OCI-LY3 (cell line): Measurements from ENCODE around the gene PRDM16.

ENCODE experiments used
- H2AFZ ChIP-seq: fragments of 200-600, 300-600 bp; shearing (Covaris generic); 2 replicates; pipeline ENCODE4 v1.6.0; 2014; ENCODE audit warnings: antibody characterized with exemption, low read depth, low read length
- H3K27ac ChIP-seq: fragments of 200-600, 300-600 bp; sonication (generic); 2 replicates; pipeline ENCODE4 v1.5.1; 2014; ENCODE audit warnings: mild to moderate bottlenecking, low read length, moderate library complexity, mixed read lengths
- H3K27me3 ChIP-seq: fragments of 200-600, 300-600 bp; sonication (generic); 2 replicates; pipeline ENCODE4 v1.6.1; 2014; ENCODE audit warnings: low read depth, low read length, mixed read lengths
- H3K36me3 ChIP-seq: fragments of 200-600, 300-600 bp; sonication (generic); replicated peaks from 2 replicates; pipeline ENCODE3; 2014; ENCODE audit warnings: low read depth, low read length, mixed read lengths
- H3K4me1 ChIP-seq: fragments of 300-600, 200-600 bp; sonication (generic); 2 replicates; pipeline ENCODE4 v1.6.1; 2014; ENCODE audit warnings: low read length, mixed read lengths
- H3K4me2 ChIP-seq: fragments of 200-600, 300-600 bp; sonication (generic); 2 replicates; pipeline ENCODE4 v1.6.1; 2014; ENCODE audit warnings: low read length, mixed read lengths
- H3K4me3 ChIP-seq: fragments of 300-600, 200-600 bp; sonication (generic); 2 replicates; pipeline ENCODE4 v1.5.1; 2014; ENCODE audit warnings: antibody characterized with exemption, mild to moderate bottlenecking, low read length, moderate library complexity
- H3K79me2 ChIP-seq: fragments of 300-600, 200-600 bp; shearing (Covaris generic); 2 replicates; pipeline ENCODE4 v1.6.1; 2014; ENCODE audit warnings: mild to moderate bottlenecking, low read length, mixed read lengths
- H3K9ac ChIP-seq: fragments of 300-600, 200-600 bp; shearing (Covaris generic); 2 replicates; pipeline ENCODE4 v1.6.0; 2014; ENCODE audit warnings: mild to moderate bottlenecking, low read length, moderate library complexity
- H3K9me3 ChIP-seq: fragments of 200-600, 300-600 bp; shearing (Covaris generic); 2 replicates; pipeline ENCODE4 v1.6.1; 2014; ENCODE audit warnings: low read length, mixed read lengths; ENCODE audit not compliant: insufficient read depth
- H4K20me1 ChIP-seq: fragments of 200-600, 300-600 bp; sonication (generic); 2 replicates; pipeline ENCODE4 v1.6.1; 2016; ENCODE audit warnings: low read length, mixed read lengths; ENCODE audit not compliant: insufficient read depth
- CTCF ChIP-seq: fragments of 200-600, 300-600 bp; sonication (generic); IDR thresholded peaks from 2 replicates; pipeline ENCODE4 v1.5.1; 2014; ENCODE audit warnings: antibody characterized with exemption, low read length, low read depth
- EZH2phosphoT487 ChIP-seq: fragments of 200-600 bp; shearing (Covaris generic); IDR thresholded peaks from 2 replicates; pipeline ENCODE4 v1.6.1; 2018; ENCODE audit warnings: antibody characterized with exemption, mixed run types, low read depth

Gene PRDM16

GRCh38 chr1:3370856-3371703 lies 302.1 kb downstream of the PRDM16 start:
- Histone ChIP-seq H3K27ac (no peak overlapping the region), H3K4me3 (no peak overlapping the region), H4K20me1 (no peaks in the 10 kb centered on the region), H3K36me3 (no peaks in the 10 kb centered on the region), H3K4me1 (no peaks in the 10 kb centered on the region), H3K79me2 (no peaks in the 10 kb centered on the region), H2AFZ (no peak overlapping the region), H3K27me3 (no peaks in the 10 kb centered on the region), H3K4me2 (no peak overlapping the region), H3K9me3 (no peaks in the 10 kb centered on the region), H3K9ac (no peak overlapping the region)
- TF ChIP-seq CTCF = no peak
- TF ChIP-seq EZH2phosphoT487 = no peak

- H3K9me3 ChIP-seq = no peaks in the 10 kb centered on the region
- TF ChIP-seq CTCF = no peak
- TF ChIP-seq EZH2phosphoT487 = no peak
- no peaks in the 10 kb centered on the region for H3K36me3 ChIP-seq
- H3K27me3 ChIP-seq = no peaks in the 10 kb centered on the region
- H3K4me2 ChIP-seq = no peak overlapping the region
- H2AFZ ChIP-seq = no peak overlapping the region
- no peak overlapping the region for H3K27ac ChIP-seq
- H4K20me1 ChIP-seq = no peaks in the 10 kb centered on the region
- no peak overlapping the region for H3K4me3 ChIP-seq
- H3K4me1 ChIP-seq = no peaks in the 10 kb centered on the region
- H3K79me2 ChIP-seq = no peaks in the 10 kb centered on the region
- H3K9ac ChIP-seq = no peak overlapping the region
Observed at GRCh38 chr1:3372317-3372716, 303.3 kb downstream of the PRDM16 start.

- Histone ChIP-seq H3K9me3 (no peaks in the 10 kb centered on the region), H3K79me2 (no peaks in the 10 kb centered on the region), H3K9ac (no peak overlapping the region), H3K27me3 (no peaks in the 10 kb centered on the region), H3K4me2 (no peak overlapping the region), H4K20me1 (no peaks in the 10 kb centered on the region), H3K4me3 (no peak overlapping the region), H3K36me3 (no peaks in the 10 kb centered on the region), H3K27ac (no peak overlapping the region), H2AFZ (no peak overlapping the region), H3K4me1 (no peaks in the 10 kb centered on the region)
- TF ChIP-seq CTCF (no peak), EZH2phosphoT487 (no peak)
Observed at GRCh38 chr1:3373175-3373574, 304.2 kb downstream of the PRDM16 start.

GRCh38 chr1:3373700-3374405 lies 304.9 kb downstream of the PRDM16 start:
- no peaks in the 10 kb centered on the region for H3K4me1 ChIP-seq
- no peak for TF ChIP-seq CTCF
- TF ChIP-seq EZH2phosphoT487 = no peak
- H3K9ac ChIP-seq = no peak overlapping the region
- H3K27me3 ChIP-seq = no peaks in the 10 kb centered on the region
- H3K79me2 ChIP-seq = no peaks in the 10 kb centered on the region
- H3K4me3 ChIP-seq = no peak overlapping the region
- H3K36me3 ChIP-seq = no peaks in the 10 kb centered on the region
- no peak overlapping the region for H3K27ac ChIP-seq
- H3K4me2 ChIP-seq = no peak overlapping the region
- no peak overlapping the region for H2AFZ ChIP-seq
- H4K20me1 ChIP-seq = no peaks in the 10 kb centered on the region
- no peaks in the 10 kb centered on the region for H3K9me3 ChIP-seq
